HG03045 (cell line): ENCODE results near the gene PUS3.

Source experiments
- ATAC-seq: cut with Tn5 transposase; IDR thresholded peaks from one replicate; pipeline ENCODE4 v1.9.1; 2021; ENCODE audit warnings: mild to moderate bottlenecking, moderate library complexity; ENCODE audit not compliant: unreplicated experiment

The PUS3 gene

GRCh38 chr11:125902927-125903710, at the start of gene PUS3:
TSS of gene PUS3 (minus strand) at chr11:125903206. CDS start at chr11:125896284, 6,922 bp downstream.
- ATAC-seq, result peak; percentile 90

- ATAC-seq, result no peak
Observed at GRCh38 chr11:125952559-125952958, 49.6 kb upstream of the PUS3 start.

- no peak for ATAC-seq
Observed at GRCh38 chr11:125951731-125952130, 48.7 kb upstream of the PUS3 start.

GRCh38 chr11:125950696-125951651, 48.0 kb upstream of the PUS3 start:
- ATAC-seq, result no peak

GRCh38 chr11:125950178-125950490, 47.1 kb upstream of the PUS3 start:
- no peak for ATAC-seq

- no peak for ATAC-seq
Observed at GRCh38 chr11:125949271-125950177, 46.5 kb upstream of the PUS3 start.

GRCh38 chr11:125948278-125949051, 45.5 kb upstream of the PUS3 start:
- no peak for ATAC-seq

- no peak for ATAC-seq
Observed at GRCh38 chr11:125947419-125948277, 44.6 kb upstream of the PUS3 start.

GRCh38 chr11:125946712-125947418, 43.9 kb upstream of the PUS3 start:
- no peak for ATAC-seq

GRCh38 chr11:125945797-125946520, 43.0 kb upstream of the PUS3 start, which contains the start of gene VSIG10L2:
TSS of gene VSIG10L2 (plus strand) at chr11:125946044. CDS start at chr11:125946056, 12 bp downstream.
- ATAC-seq, result no peak

- ATAC-seq, result no peak
Observed at GRCh38 chr11:125945011-125945796, 42.2 kb upstream of the PUS3 start.

- ATAC-seq, result no peak
Observed at GRCh38 chr11:125944350-125945010, 41.5 kb upstream of the PUS3 start.

GRCh38 chr11:125943661-125944349, 40.8 kb upstream of the PUS3 start:
- ATAC-seq, result no peak

GRCh38 chr11:125942771-125943428, 39.9 kb upstream of the PUS3 start:
- no peak for ATAC-seq
